HTR-8/SVneo (cell line): ENCODE measurements around the gene OR4C46.
"Not testable (repeated sequence)": the region's sequence is repeated elsewhere in the genome, so short reads cannot be mapped to it uniquely, and the experiment has no call there.

Source experiments
- DNase-seq: peaks from one replicate; pipeline ENCODE4 v3.0.0; 2011; ENCODE audit warnings: low spot score, mixed read lengths; ENCODE audit not compliant: insufficient read length
- FAIRE-seq: peaks from 2 replicates; lab custom pipeline; 2011; peaks lifted over from hg19 to GRCh38; lab: Jason Lieb, UNC

OR4C46 gene

GRCh38 chr11:54603898-54604297 lies at the start of gene OR4C46:
OR4C46 (minus strand) TSS chr11:54603998; CDS start chr11:54603998, 0 bp downstream.
- FAIRE-seq, result no peak
- no peak for DNase-seq

GRCh38 chr11:54645606-54646005 lies 41.8 kb upstream of the OR4C46 start:
- not testable (repeated sequence) for FAIRE-seq, DNase-seq

- FAIRE-seq, result not testable (repeated sequence)
Measured at GRCh38 chr11:54561439-54561838, 42.4 kb downstream of the OR4C46 start.

GRCh38 chr11:54558919-54559318 lies 44.9 kb downstream of the OR4C46 start:
- FAIRE-seq (peak; percentile 9), DNase-seq (no peak)

More at GRCh38 chr11:54561439-54561838, 42.4 kb downstream of the OR4C46 start:
- not testable (repeated sequence) for DNase-seq

- FAIRE-seq (no peak), DNase-seq (no peak)
Measured at GRCh38 chr11:54558407-54558806, 45.4 kb downstream of the OR4C46 start.
